Parathyroid adenoma (tissue), 2 donors: ENCODE results near the gene MYO5B.
A peak's percentile ranks its signal among the peaks of the same experiment; 100 is the strongest.
"Not testable (repeated sequence)": the region's sequence is repeated elsewhere in the genome, so short reads cannot be mapped to it uniquely, and the experiment has no call there.

Experiments
- H2AFZ ChIP-seq: fragments of 300-600 bp; sonication (generic); one replicate; pipeline ENCODE4 v1.7.0; 2017; ENCODE audit warnings: antibody characterized with exemption, mild to moderate bottlenecking
- H3K27ac ChIP-seq: fragments of 300-600 bp; sonication (generic); one replicate; pipeline ENCODE4 v1.7.0; 2017
- H3K27me3 ChIP-seq: fragments of 300-600 bp; sonication (generic); one replicate; pipeline ENCODE4 v1.7.0; 2017; ENCODE audit warnings: low read length; ENCODE audit not compliant: control insufficient read depth, insufficient read depth
- H3K36me3 ChIP-seq: fragments of 300-600 bp; sonication (generic); one replicate; pipeline ENCODE4 v1.7.0; 2017; ENCODE audit warnings: low read length; ENCODE audit not compliant: control insufficient read depth, insufficient read depth
- H3K4me1 ChIP-seq: fragments of 300-600 bp; sonication (generic); one replicate; pipeline ENCODE4 v1.7.0; 2017; ENCODE audit warnings: control low read depth
- H3K4me2 ChIP-seq: fragments of 300-600 bp; sonication (generic); one replicate; pipeline ENCODE4 v1.7.0; 2017; ENCODE audit warnings: low read length
- H3K4me3 ChIP-seq: fragments of 300-600 bp; sonication (generic); one replicate; pipeline ENCODE4 v1.7.0; 2017; ENCODE audit warnings: low read depth, low read length
- H3K79me2 ChIP-seq: fragments of 300-600 bp; sonication (generic); one replicate; pipeline ENCODE4 v1.7.0; 2017; ENCODE audit warnings: control low read depth
- H3K9ac ChIP-seq: fragments of 300-600 bp; sonication (generic); one replicate; pipeline ENCODE4 v1.7.0; 2017; ENCODE audit warnings: mild to moderate bottlenecking
- H3K9me3 ChIP-seq: fragments of 300-600 bp; sonication (generic); one replicate; pipeline ENCODE4 v1.7.0; 2017; ENCODE audit warnings: low read length; ENCODE audit not compliant: control insufficient read depth
- CTCF ChIP-seq: fragments of 300-600 bp; sonication (generic); IDR thresholded peaks from one replicate; pipeline ENCODE4 v1.7.0; 2017; ENCODE audit warnings: antibody characterized with exemption, mild to moderate bottlenecking
- donor health status: primary hyperparathyroidism.

Gene MYO5B

GRCh38 chr18:50194631-50195532, at the start of gene MYO5B:
MYO5B (minus strand) TSS chr18:50195147; CDS start chr18:50194793, 354 bp downstream.
- H3K9ac ChIP-seq = no peak within 1 kb of the TSS
- TF ChIP-seq CTCF = no peak
- peaks cover 10% of the 10 kb centered on the region for H3K4me1 ChIP-seq
- peak within 1 kb of the TSS; percentile 71 for H3K27ac ChIP-seq
- peak within 1 kb of the TSS; percentile 86 for H2AFZ ChIP-seq
- H3K4me2 ChIP-seq = peak within 1 kb of the TSS; percentile 73
- no peaks in the 10 kb centered on the region for H3K9me3 ChIP-seq
- H3K79me2 ChIP-seq = no peaks in the 10 kb centered on the region
- no peaks in the 10 kb centered on the region for H3K27me3 ChIP-seq
- H3K4me3 ChIP-seq = peak within 1 kb of the TSS; percentile 50
- H3K36me3 ChIP-seq = no peaks in the 10 kb centered on the region

DNA sequence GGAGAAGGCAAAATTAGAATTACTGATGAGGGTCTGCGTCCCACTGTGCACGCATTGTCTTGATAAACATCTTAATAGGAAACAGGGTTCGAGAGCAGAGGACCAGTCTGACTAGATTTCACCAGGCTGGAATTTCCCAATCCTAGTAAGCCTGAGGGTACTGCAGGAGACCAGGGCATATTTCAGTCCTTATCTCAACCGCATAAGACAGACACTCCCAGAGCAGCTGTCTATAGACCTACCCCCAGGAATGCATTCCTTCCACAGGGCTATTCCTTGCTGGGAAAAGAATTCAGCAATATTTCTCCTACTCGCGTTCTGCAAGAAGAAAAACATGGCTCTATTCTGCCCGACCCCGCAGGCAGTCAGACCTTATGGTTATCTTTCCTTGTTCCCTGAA, 46.8 kb upstream of the MYO5B start:
- not testable (repeated sequence) for H3K27ac ChIP-seq, H3K4me1 ChIP-seq, H3K9me3 ChIP-seq, H3K9ac ChIP-seq, H3K27me3 ChIP-seq, H3K4me3 ChIP-seq, H3K4me2 ChIP-seq, H3K79me2 ChIP-seq, H2AFZ ChIP-seq, H3K36me3 ChIP-seq

DNA sequence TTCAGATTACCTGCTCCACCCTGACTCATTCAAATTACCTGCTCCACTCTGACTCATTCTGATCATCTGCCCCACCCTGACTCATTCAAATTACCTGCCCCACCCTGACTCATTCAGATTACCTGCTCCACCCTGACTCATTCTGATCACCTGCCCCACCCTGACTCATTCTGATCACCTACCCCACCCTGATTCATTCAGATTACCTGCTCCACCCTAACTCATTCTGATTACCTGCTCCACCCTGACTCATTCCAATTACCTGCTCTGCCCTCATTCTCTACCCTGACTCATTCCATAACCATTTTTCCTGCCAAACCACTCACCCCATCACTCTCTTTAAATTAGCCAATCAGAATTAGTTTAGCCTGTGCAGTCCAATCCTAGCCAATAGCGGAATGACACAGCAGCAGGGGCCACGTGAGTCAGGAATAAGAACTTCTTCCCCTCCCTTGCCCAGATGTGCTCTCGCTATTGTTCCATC, 45.2 kb upstream of the MYO5B start:
- Histone ChIP-seq H2AFZ (no peak overlapping the region), H3K36me3 (no peaks in the 10 kb centered on the region), H3K79me2 (no peaks in the 10 kb centered on the region), H3K27ac (no peak overlapping the region), H3K27me3 (no peaks in the 10 kb centered on the region), H3K4me3 (no peak overlapping the region), H3K4me1 (no peaks in the 10 kb centered on the region), H3K4me2 (no peak overlapping the region), H3K9me3 (no peaks in the 10 kb centered on the region), H3K9ac (no peak overlapping the region)
- TF ChIP-seq CTCF = no peak

GRCh38 chr18:50232419-50232818, 37.5 kb upstream of the MYO5B start:
- Histone ChIP-seq H3K36me3 (no peaks in the 10 kb centered on the region), H3K4me2 (no peak overlapping the region), H3K9me3 (no peaks in the 10 kb centered on the region), H3K4me1 (no peaks in the 10 kb centered on the region), H3K9ac (no peak overlapping the region), H2AFZ (no peak overlapping the region), H3K27me3 (no peaks in the 10 kb centered on the region), H3K79me2 (no peaks in the 10 kb centered on the region), H3K4me3 (no peak overlapping the region), H3K27ac (no peak overlapping the region)
- no peak for TF ChIP-seq CTCF

DNA sequence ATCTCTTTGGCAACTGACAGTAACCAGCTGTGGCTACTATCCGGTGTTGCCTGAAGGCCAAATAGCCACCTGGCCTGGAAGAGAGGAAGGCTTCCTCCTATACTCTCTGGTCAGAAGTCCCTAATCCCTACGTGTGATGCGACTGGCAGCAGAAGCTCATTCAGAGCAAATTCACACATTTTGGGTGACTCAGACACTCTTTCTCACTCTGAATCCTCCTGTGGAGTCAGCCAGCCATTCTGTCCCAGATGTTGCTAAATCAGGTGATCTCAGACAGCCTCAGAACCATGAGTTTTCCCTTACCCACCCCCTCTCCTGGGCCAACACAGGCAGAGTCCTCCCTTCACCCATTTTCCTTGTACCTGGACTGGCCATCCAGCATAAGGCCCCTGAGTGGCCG, 36.7 kb upstream of the MYO5B start:
- Histone ChIP-seq H3K27ac (no peak overlapping the region), H3K4me3 (no peak overlapping the region), H3K79me2 (no peaks in the 10 kb centered on the region), H3K36me3 (no peaks in the 10 kb centered on the region), H3K4me2 (no peak overlapping the region), H2AFZ (no peak overlapping the region), H3K9me3 (no peaks in the 10 kb centered on the region), H3K9ac (no peak overlapping the region), H3K27me3 (no peaks in the 10 kb centered on the region), H3K4me1 (no peaks in the 10 kb centered on the region)
- TF ChIP-seq CTCF = no peak

GRCh38 chr18:50220249-50220648, 25.3 kb upstream of the MYO5B start:
- H3K9ac ChIP-seq, H3K4me2 ChIP-seq, H3K27me3 ChIP-seq, H3K79me2 ChIP-seq, H3K4me3 ChIP-seq, H3K9me3 ChIP-seq, H3K27ac ChIP-seq, H3K36me3 ChIP-seq, H2AFZ ChIP-seq, H3K4me1 ChIP-seq: not testable (repeated sequence)
